Mesendoderm (in vitro differentiated cells): ENCODE measurements around the gene EXT2.

Experiments
- DNase-seq: peaks from one replicate; pipeline ENCODE4 v3.0.0; 2013
- H2AK5ac ChIP-seq: 2 replicates; pipeline ENCODE4 v1.6.1; 2013; ENCODE audit warnings: low read length, inconsistent platforms
- H2BK120ac ChIP-seq: 2 replicates; pipeline ENCODE4 v1.6.1; 2013; ENCODE audit warnings: low read depth, mild to moderate bottlenecking, low read length, moderate library complexity, mixed read lengths
- H2BK15ac ChIP-seq: replicated peaks from 2 replicates; pipeline ENCODE4 v1.6.1; 2013; ENCODE audit warnings: low read depth, mild to moderate bottlenecking, moderate library complexity
- H2BK5ac ChIP-seq: 2 replicates; pipeline ENCODE4 v1.6.1; 2013; ENCODE audit warnings: low read length, inconsistent platforms
- H3K18ac ChIP-seq: 2 replicates; pipeline ENCODE4 v1.6.1; 2013; ENCODE audit warnings: mild to moderate bottlenecking, low read length, mixed read lengths
- H3K23ac ChIP-seq: one replicate; pipeline ENCODE4 v1.6.1; 2013; ENCODE audit warnings: low read length
- H3K27ac ChIP-seq: 2 replicates; pipeline ENCODE4 v1.5.1; 2013; ENCODE audit warnings: low read depth, mild to moderate bottlenecking, inconsistent platforms, low read length, moderate library complexity
- H3K27me3 ChIP-seq: 2 replicates; pipeline ENCODE4 v1.6.1; 2013; ENCODE audit warnings: low read length, control low read depth, mild to moderate bottlenecking, inconsistent platforms; ENCODE audit not compliant: insufficient read depth, poor library complexity
- H3K36me3 ChIP-seq: 2 replicates; pipeline ENCODE4 v1.6.1; 2013; ENCODE audit warnings: low read length, inconsistent platforms; ENCODE audit not compliant: control insufficient read depth, insufficient read depth
- H3K4ac ChIP-seq: one replicate; pipeline ENCODE4 v1.6.1; 2013; ENCODE audit warnings: low read depth, mild to moderate bottlenecking, low read length, moderate library complexity
- H3K4me1 ChIP-seq: 2 replicates; pipeline ENCODE4 v1.6.1; 2013; ENCODE audit warnings: low read depth, low read length, inconsistent platforms; ENCODE audit not compliant: control insufficient read depth
- H3K4me2 ChIP-seq: 2 replicates; pipeline ENCODE4 v1.6.1; 2013; ENCODE audit warnings: low read length
- H3K4me3 ChIP-seq: 2 replicates; pipeline ENCODE4 v1.5.1; 2013; ENCODE audit warnings: mild to moderate bottlenecking, low read length
- H3K56ac ChIP-seq: one replicate; pipeline ENCODE4 v1.6.1; 2013; ENCODE audit warnings: low read length
- H3K79me1 ChIP-seq: 2 replicates; pipeline ENCODE4 v1.6.1; 2013; ENCODE audit warnings: low read length, inconsistent platforms
- H3K79me2 ChIP-seq: 2 replicates; pipeline ENCODE4 v1.6.1; 2013; ENCODE audit warnings: mild to moderate bottlenecking, low read length; ENCODE audit not compliant: control insufficient read depth, insufficient read depth
- H3K9ac ChIP-seq: 2 replicates; pipeline ENCODE4 v1.6.1; 2013; ENCODE audit warnings: low read length, inconsistent platforms
- H4K5ac ChIP-seq: one replicate; pipeline ENCODE4 v1.6.1; 2013; ENCODE audit warnings: low read length
- H4K8ac ChIP-seq: one replicate; pipeline ENCODE4 v1.6.1; 2013; ENCODE audit warnings: low read depth, mild to moderate bottlenecking, control low read depth, low read length, moderate library complexity
- WGBS: extraction: QIAGEN DNeasy Blood & Tissue Kit; methylation state at CpG from one replicate; pipeline ENCODE4 v1.1.7; 2013; ENCODE audit warnings: low lambda C conversion rate, missing lambda C conversion rate; ENCODE audit not compliant: insufficient coverage; ENCODE audit errors: extremely low coverage; 5-methylcytosine and 5-hydroxymethylcytosine counted together

EXT2 gene

DNA sequence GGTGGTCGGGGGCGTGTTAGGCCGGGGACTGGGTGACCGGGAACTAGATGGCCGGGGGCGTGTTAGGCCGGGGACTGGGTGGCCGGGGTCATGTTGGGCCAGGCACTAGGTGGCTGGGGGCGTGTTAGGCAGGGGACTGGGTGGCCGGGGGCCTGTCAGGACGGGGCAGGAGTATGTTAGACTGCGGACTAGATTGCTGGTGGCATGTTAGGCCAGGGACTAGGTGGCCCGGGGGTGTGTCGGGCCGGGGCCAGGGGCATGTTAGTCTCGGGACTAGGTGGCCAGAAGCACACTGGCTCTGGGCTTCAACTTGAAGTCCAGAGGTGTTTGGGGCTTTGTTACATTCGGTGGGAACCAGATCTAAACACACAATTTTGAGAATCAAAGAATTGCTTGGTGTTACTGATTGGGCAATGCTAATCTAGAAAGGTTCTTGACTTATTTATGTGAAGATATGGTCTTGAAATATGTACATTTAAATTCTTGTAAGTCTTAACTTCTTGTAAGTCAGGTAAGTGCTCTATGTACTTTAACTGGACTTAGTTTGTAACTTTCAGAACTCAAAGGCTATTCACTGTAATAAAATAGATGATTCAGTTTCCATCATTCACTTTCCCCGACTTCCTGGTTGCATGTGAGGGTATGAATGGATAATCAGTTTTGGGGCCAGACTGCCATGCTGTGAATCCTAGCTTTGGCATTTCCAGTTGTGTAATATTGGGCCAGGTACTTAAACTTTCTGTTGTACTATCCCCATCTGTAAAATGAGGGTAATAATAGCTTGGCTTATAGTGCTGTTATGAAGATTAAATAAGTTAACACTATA lies 1.1 kb downstream of the EXT2 start:
- H3K56ac ChIP-seq = peak overlapping the region; percentile 96
- no peak overlapping the region for H2AK5ac ChIP-seq
- H3K4ac ChIP-seq = no peak overlapping the region
- H4K5ac ChIP-seq = no peak overlapping the region
- no peak overlapping the region for H4K8ac ChIP-seq
- no peaks in the 10 kb centered on the region for H3K36me3 ChIP-seq
- no CpG with 5 or more reads among the region's 18 CpGs for WGBS
- H2BK15ac ChIP-seq = no peak overlapping the region
- peak overlapping the region; percentile 85 for H3K9ac ChIP-seq
- H2BK5ac ChIP-seq = no peak overlapping the region
- no peak overlapping the region for H3K27ac ChIP-seq
- H2BK120ac ChIP-seq = no peak overlapping the region
- peak overlapping the region; percentile 8 for H3K4me2 ChIP-seq
- H3K27me3 ChIP-seq = no peaks in the 10 kb centered on the region
- H3K4me1 ChIP-seq = no peaks in the 10 kb centered on the region
- H3K79me1 ChIP-seq = peaks cover 7% of the 10 kb centered on the region
- peak overlapping the region; percentile 77 for H3K4me3 ChIP-seq
- no peak overlapping the region for H3K18ac ChIP-seq
- peak overlapping the region; percentile 83 for H3K23ac ChIP-seq
- no peak for DNase-seq
- no peaks in the 10 kb centered on the region for H3K79me2 ChIP-seq

DNA sequence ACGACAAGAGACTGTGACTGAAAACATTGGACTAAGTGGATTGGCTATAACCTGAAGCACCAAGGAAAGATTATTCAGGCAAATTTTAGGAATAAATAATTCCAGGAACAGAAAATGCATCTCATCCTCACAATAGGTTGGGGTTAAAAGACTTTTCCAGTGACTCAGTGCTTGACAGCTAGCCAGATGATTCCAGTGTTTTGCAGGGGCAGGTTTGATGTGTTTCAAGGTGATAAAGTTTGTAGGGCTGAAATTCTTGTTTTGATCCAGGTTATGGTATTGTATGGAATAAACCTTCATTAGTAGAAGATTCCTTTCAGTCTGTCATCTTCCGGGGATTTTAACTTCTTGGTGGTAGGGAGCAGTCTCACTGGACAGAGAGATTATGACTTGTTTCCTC lies 2.3 kb downstream of the EXT2 start:
- no CpG with 5 or more reads among the region's 2 CpGs for WGBS
- H3K27ac ChIP-seq = no peak overlapping the region
- no peak for DNase-seq

DNA sequence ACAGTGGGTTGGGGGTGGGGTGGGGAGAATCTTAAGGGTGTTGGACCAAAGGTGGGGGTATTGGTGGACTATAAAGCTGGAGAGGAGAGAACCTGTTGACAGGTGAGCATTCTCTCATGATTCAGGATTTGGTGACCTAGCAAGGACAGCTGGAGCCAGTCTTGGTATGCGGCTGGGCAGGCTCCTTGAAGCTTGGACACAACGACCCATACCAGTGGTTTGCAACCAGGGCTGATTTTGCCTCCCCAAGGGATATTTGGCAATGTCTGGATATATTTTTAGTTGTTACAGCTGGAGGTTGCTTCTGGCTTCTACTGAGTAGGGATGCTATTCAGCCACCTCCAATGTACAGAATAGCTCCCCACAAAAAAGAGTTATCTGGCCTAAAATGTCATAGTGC lies 5.6 kb downstream of the EXT2 start:
- no CpG with 5 or more reads among the region's 2 CpGs for WGBS
- H3K79me2 ChIP-seq = no peaks in the 10 kb centered on the region
- H3K18ac ChIP-seq = no peak overlapping the region
- no peak overlapping the region for H3K9ac ChIP-seq
- H4K5ac ChIP-seq = no peak overlapping the region
- no peak overlapping the region for H3K23ac ChIP-seq
- no peak overlapping the region for H3K4me2 ChIP-seq
- H3K79me1 ChIP-seq = peaks cover 7% of the 10 kb centered on the region
- no peaks in the 10 kb centered on the region for H3K4me1 ChIP-seq
- no peaks in the 10 kb centered on the region for H3K27me3 ChIP-seq
- no peak overlapping the region for H2BK15ac ChIP-seq
- H3K4me3 ChIP-seq = no peak overlapping the region
- H3K4ac ChIP-seq = no peak overlapping the region
- no peak for DNase-seq
- no peaks in the 10 kb centered on the region for H3K36me3 ChIP-seq
- H4K8ac ChIP-seq = no peak overlapping the region
- H3K56ac ChIP-seq = no peak overlapping the region
- no peak overlapping the region for H3K27ac ChIP-seq
- H2AK5ac ChIP-seq = no peak overlapping the region
- H2BK5ac ChIP-seq = no peak overlapping the region
- no peak overlapping the region for H2BK120ac ChIP-seq

More for the DNA sequence above, 2.3 kb downstream of the EXT2 start:
- Histone ChIP-seq H3K27me3 (no peaks in the 10 kb centered on the region), H3K23ac (no peak overlapping the region), H3K56ac (no peak overlapping the region), H3K79me1 (peaks cover 7% of the 10 kb centered on the region), H4K8ac (no peak overlapping the region), H3K36me3 (no peaks in the 10 kb centered on the region), H2BK5ac (no peak overlapping the region), H2AK5ac (no peak overlapping the region), H3K4me1 (no peaks in the 10 kb centered on the region), H4K5ac (no peak overlapping the region), H2BK120ac (no peak overlapping the region), H3K79me2 (no peaks in the 10 kb centered on the region), H3K4ac (no peak overlapping the region), H3K18ac (no peak overlapping the region), H3K9ac (no peak overlapping the region), H2BK15ac (no peak overlapping the region), H3K4me3 (no peak overlapping the region), H3K4me2 (no peak overlapping the region)

DNA sequence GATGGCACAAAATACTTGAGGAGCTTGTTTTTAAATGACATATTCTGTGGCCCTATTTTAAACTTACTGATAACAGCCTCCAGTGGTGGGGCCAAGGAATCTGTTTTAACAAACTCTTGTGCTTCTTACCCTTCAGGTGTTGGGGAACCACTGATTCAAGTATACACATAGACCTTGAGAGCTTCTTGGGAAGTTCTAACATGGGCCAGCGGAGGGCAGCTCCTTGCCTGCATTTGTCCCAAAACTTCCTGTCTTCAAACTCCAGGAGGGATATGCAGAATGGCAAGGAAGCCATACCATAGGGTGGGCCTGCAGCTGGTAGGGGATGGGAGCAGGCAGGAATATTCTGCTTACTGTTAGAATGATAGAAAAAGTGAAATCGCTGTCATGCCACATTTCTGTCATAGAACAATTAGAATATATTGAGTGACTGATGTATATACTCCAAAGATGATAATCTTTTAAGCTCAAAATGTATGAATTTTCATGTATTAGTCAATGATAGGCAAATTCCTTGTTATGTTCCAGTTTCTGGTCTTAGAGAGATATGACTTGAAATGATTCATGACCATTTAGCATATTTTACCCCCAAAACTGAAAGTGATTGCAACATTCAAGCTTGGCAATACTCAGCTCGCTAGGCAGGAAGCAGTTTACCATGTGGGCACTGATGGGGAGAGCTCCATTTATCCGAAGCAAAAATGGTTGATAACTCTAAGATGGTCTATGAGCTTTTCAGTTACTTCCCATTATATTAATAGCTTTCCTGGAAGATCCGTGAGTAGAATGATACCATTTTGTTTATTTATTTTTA lies 9.2 kb downstream of the EXT2 start:
- DNase-seq = peak; percentile 71
- Histone ChIP-seq H3K79me2 (no peaks in the 10 kb centered on the region), H3K9ac (no peak overlapping the region), H2BK15ac (no peak overlapping the region), H3K56ac (no peak overlapping the region), H3K18ac (no peak overlapping the region), H2BK5ac (no peak overlapping the region), H3K4ac (no peak overlapping the region), H4K5ac (no peak overlapping the region), H4K8ac (no peak overlapping the region), H3K36me3 (no peaks in the 10 kb centered on the region), H2BK120ac (no peak overlapping the region), H3K79me1 (peaks cover 6% of the 10 kb centered on the region), H3K4me2 (no peak overlapping the region), H3K23ac (no peak overlapping the region), H3K27me3 (no peaks in the 10 kb centered on the region), H3K4me3 (no peak overlapping the region), H3K4me1 (no peaks in the 10 kb centered on the region), H3K27ac (no peak overlapping the region), H2AK5ac (no peak overlapping the region)
- WGBS = no CpG with 5 or more reads among the region's 5 CpGs

DNA sequence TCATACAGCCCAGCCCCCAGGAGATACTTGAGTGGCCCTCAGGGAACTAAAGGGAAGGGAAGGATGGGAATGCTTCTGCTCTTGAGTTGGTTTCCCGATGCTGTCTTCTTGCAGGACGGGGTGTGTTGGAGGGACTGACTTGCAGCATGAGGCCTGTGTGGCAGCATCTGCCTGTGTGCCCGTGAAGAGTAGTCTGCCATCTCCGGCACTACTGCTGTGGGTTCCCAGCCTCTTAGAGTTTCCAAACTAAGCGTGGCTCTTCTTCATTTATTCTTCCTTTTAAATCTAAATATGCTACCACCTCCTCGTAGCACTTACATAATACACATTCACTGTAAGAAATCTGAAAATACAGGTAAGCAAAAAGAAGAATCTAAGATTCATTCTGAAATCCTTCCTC lies 12.8 kb downstream of the EXT2 start:
- Histone ChIP-seq H3K27ac (no peak overlapping the region), H2BK5ac (no peak overlapping the region), H3K36me3 (no peaks in the 10 kb centered on the region), H3K4me3 (no peak overlapping the region), H3K18ac (no peak overlapping the region), H2AK5ac (no peak overlapping the region), H4K8ac (no peak overlapping the region), H3K79me1 (no peaks in the 10 kb centered on the region), H3K23ac (no peak overlapping the region), H3K4me1 (no peaks in the 10 kb centered on the region), H2BK15ac (no peak overlapping the region), H3K9ac (no peak overlapping the region), H3K27me3 (no peaks in the 10 kb centered on the region), H3K4ac (no peak overlapping the region), H3K56ac (no peak overlapping the region), H2BK120ac (no peak overlapping the region), H3K4me2 (no peak overlapping the region), H3K79me2 (no peaks in the 10 kb centered on the region), H4K5ac (no peak overlapping the region)
- WGBS = no CpG with 5 or more reads among the region's 6 CpGs
- no peak for DNase-seq
